H9 (cell line): ENCODE results near the gene SMARCA2. TPM values are rescaled to one million over a fixed set of nuclear protein-coding genes. Genes with fewer than 3 reads are reported as not detected.

ENCODE experiments used
- DNase-seq: peaks from one replicate; pipeline ENCODE4 v3.0.0-alpha.2; 2017
- H2AFZ ChIP-seq: one replicate; pipeline ENCODE4 v1.6.1; 2013; ENCODE audit warnings: mild to moderate bottlenecking, low read length, control low read depth, moderate library complexity
- H2AK5ac ChIP-seq: 2 replicates; pipeline ENCODE4 v1.6.1; 2013; ENCODE audit warnings: low read length, control low read depth, mixed read lengths; ENCODE audit not compliant: insufficient read length
- H2BK120ac ChIP-seq: one replicate; pipeline ENCODE4 v1.6.1; 2013; ENCODE audit warnings: low read depth, mild to moderate bottlenecking, low read length, control low read depth, inconsistent platforms; ENCODE audit not compliant: poor library complexity, severe bottlenecking
- H2BK12ac ChIP-seq: 2 replicates; pipeline ENCODE4 v1.6.1; 2013; ENCODE audit warnings: low read length, control low read depth, mixed read lengths, low read depth; ENCODE audit not compliant: insufficient read length
- H2BK15ac ChIP-seq: 2 replicates; pipeline ENCODE4 v1.6.1; 2013; ENCODE audit warnings: low read depth, low read length, control low read depth
- H2BK20ac ChIP-seq: one replicate; pipeline ENCODE4 v1.6.1; 2013; ENCODE audit warnings: low read depth, mild to moderate bottlenecking, low read length, control low read depth, inconsistent platforms; ENCODE audit not compliant: poor library complexity, severe bottlenecking
- H2BK5ac ChIP-seq: 2 replicates; pipeline ENCODE4 v1.6.1; 2013; ENCODE audit warnings: low read length, control low read depth, mixed read lengths; ENCODE audit not compliant: insufficient read length
- H3K14ac ChIP-seq: 2 replicates; pipeline ENCODE4 v1.6.1; 2013; ENCODE audit warnings: low read length, control low read depth; ENCODE audit not compliant: insufficient read depth
- H3K18ac ChIP-seq: 2 replicates; pipeline ENCODE4 v1.6.1; 2013; ENCODE audit warnings: low read depth, mild to moderate bottlenecking, mixed read lengths, low read length, control low read depth; ENCODE audit not compliant: insufficient read length
- H3K23ac ChIP-seq: 2 replicates; pipeline ENCODE4 v1.6.1; 2013; ENCODE audit warnings: low read length, control low read depth, mixed read lengths, low read depth; ENCODE audit not compliant: insufficient read length
- H3K23me2 ChIP-seq: 2 replicates; pipeline ENCODE4 v1.6.1; 2013; ENCODE audit warnings: low read depth, mild to moderate bottlenecking, mixed read lengths, low read length, control low read depth; ENCODE audit not compliant: insufficient read length, poor library complexity, severe bottlenecking
- H3K27ac ChIP-seq: 2 replicates; pipeline ENCODE4 v1.5.1; 2013; ENCODE audit warnings: low read length, control low read depth, mixed read lengths, low read depth; ENCODE audit not compliant: insufficient read length
- H3K27me3 ChIP-seq: 2 replicates; pipeline ENCODE4 v1.6.1; 2013; ENCODE audit warnings: low read length, control low read depth, inconsistent platforms; ENCODE audit not compliant: insufficient read depth
- H3K4ac ChIP-seq: 2 replicates; pipeline ENCODE4 v1.6.1; 2013; ENCODE audit warnings: low read depth, mild to moderate bottlenecking, control low read depth, inconsistent platforms, low read length, moderate library complexity
- H3K4me1 ChIP-seq: 2 replicates; pipeline ENCODE4 v1.6.1; 2013; ENCODE audit warnings: low read length, control low read depth, inconsistent platforms; ENCODE audit not compliant: insufficient read depth
- H3K4me2 ChIP-seq: 2 replicates; pipeline ENCODE4 v1.6.1; 2013; ENCODE audit warnings: low read length, control low read depth, mixed read lengths; ENCODE audit not compliant: insufficient read length, insufficient read depth
- H3K56ac ChIP-seq: 2 replicates; pipeline ENCODE4 v1.6.1; 2013; ENCODE audit warnings: low read depth, mild to moderate bottlenecking, mixed read lengths, low read length, control low read depth; ENCODE audit not compliant: insufficient read length
- H3K79me1 ChIP-seq: 2 replicates; pipeline ENCODE4 v1.6.1; 2013; ENCODE audit warnings: low read depth, mild to moderate bottlenecking, moderate library complexity, low read length, control low read depth, inconsistent platforms; ENCODE audit not compliant: insufficient read depth, poor library complexity, severe bottlenecking
- H3K79me2 ChIP-seq: 2 replicates; pipeline ENCODE4 v1.6.1; 2013; ENCODE audit warnings: low read length, control low read depth, inconsistent platforms; ENCODE audit not compliant: insufficient read depth
- H3K9ac ChIP-seq: 2 replicates; pipeline ENCODE4 v1.6.1; 2013; ENCODE audit warnings: low read length, control low read depth, mixed read lengths; ENCODE audit not compliant: insufficient read length; ENCODE audit errors: extremely low read depth
- H3K9me3 ChIP-seq: one replicate; pipeline ENCODE4 v1.6.1; 2013; ENCODE audit warnings: low read depth, low read length, inconsistent platforms; ENCODE audit not compliant: control insufficient read depth
- H3T11ph ChIP-seq: one replicate; pipeline ENCODE4 v1.6.1; 2013; ENCODE audit warnings: mild to moderate bottlenecking, low read length, control low read depth, inconsistent platforms
- H4K20me1 ChIP-seq: one replicate; pipeline ENCODE4 v1.6.1; 2013; ENCODE audit not compliant: control insufficient read depth, insufficient read length, insufficient read depth
- H4K5ac ChIP-seq: 2 replicates; pipeline ENCODE4 v1.6.1; 2013; ENCODE audit warnings: low read depth, mild to moderate bottlenecking, mixed read lengths, low read length, control low read depth; ENCODE audit not compliant: insufficient read length
- H4K8ac ChIP-seq: replicated peaks from 2 replicates; pipeline ENCODE4 v1.6.1; 2013; ENCODE audit warnings: low read length, control low read depth, mixed read lengths, low read depth; ENCODE audit not compliant: insufficient read length
- H4K91ac ChIP-seq: 2 replicates; pipeline ENCODE4 v1.6.1; 2013; ENCODE audit warnings: low read depth, mild to moderate bottlenecking, moderate library complexity, mixed read lengths, low read length, control low read depth; ENCODE audit not compliant: insufficient read length
- H3K27ac Mint-ChIP-seq, 3 experiments: 2 replicates in 2 of 3; 3 replicates in 1 of 3; pipeline ENCODE4 v1.8.0; 2020 to 2021; ENCODE audit warnings: mixed read lengths in 3 of 3, mild to moderate bottlenecking in 1 of 3, moderate library complexity in 1 of 3
- H3K27me3 Mint-ChIP-seq: 2 replicates; pipeline ENCODE4 v1.8.0; 2021; ENCODE audit warnings: low read depth, mild to moderate bottlenecking, moderate library complexity, mixed read lengths
- H3K36me3 Mint-ChIP-seq, 3 experiments: 2 replicates in 2 of 3; 3 replicates in 1 of 3; pipeline ENCODE4 v1.8.0; 2020 to 2021; ENCODE audit warnings: low read depth in 3 of 3, mixed read lengths in 3 of 3; ENCODE audit not compliant: insufficient read depth in 1 of 3
- H3K4me1 Mint-ChIP-seq, 2 experiments: 2 replicates each; pipeline ENCODE4 v1.8.0; 2020; ENCODE audit warnings: mixed read lengths in 2 of 2
- H3K4me3 Mint-ChIP-seq, 2 experiments: 2 replicates in 1 of 2; 3 replicates in 1 of 2; pipeline ENCODE4 v1.8.0; 2020 to 2021; ENCODE audit warnings: mild to moderate bottlenecking in 2 of 2, mixed read lengths in 2 of 2, moderate library complexity in 1 of 2
- H3K9me3 Mint-ChIP-seq, 2 experiments: 2 replicates in 1 of 2; 3 replicates in 1 of 2; pipeline ENCODE4 v1.8.0; 2020; ENCODE audit warnings: mild to moderate bottlenecking in 2 of 2, mixed read lengths in 2 of 2, moderate library complexity in 1 of 2
- WGBS: extraction: QIAGEN DNeasy Blood & Tissue Kit; methylation state at CpG from one replicate; pipeline ENCODE4 v1.1.7; 2013; ENCODE audit warnings: missing lambda C conversion rate, low lambda C conversion rate, mixed read lengths; ENCODE audit not compliant: insufficient read length; ENCODE audit errors: extremely low coverage; 5-methylcytosine and 5-hydroxymethylcytosine counted together
- total RNA-seq: library from RNA; stranded (reverse); gene quantifications from 2 replicates; pipeline ENCODE4 v1.2.1, GENCODE V29; 2021
- TF ChIP-seq, protein P1 (sequence below): fragments of 200-600 bp; sonication (generic); conservative IDR thresholded peaks from 3 replicates; pipeline ENCODE4 v1.8.0; 2021; ENCODE audit warnings: antibody characterized with exemption, mild to moderate bottlenecking

Gene SMARCA2
- total RNA-seq, 1 experiment from 2014 or later, result 15.3 TPM

DNA sequence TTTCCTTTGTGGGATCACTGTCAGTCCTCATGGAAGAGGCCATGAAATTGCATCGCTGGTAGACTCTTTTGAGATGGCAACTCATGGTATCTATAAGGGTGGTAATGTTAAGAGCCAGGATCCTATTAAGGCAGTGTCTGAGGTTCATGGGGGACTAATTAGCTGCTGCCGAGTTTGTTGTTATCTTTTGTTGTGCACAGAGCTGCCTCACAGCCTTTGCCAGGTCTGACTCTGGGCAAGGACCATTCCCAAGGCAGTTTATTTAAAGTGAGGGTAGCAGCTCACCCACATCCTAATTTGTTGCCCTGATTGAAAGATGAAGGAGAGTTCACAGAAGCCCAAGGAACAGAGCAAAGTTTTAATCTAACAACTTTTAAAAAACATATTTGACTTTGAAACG is 7.9 kb downstream of the SMARCA2 start:
- Histone ChIP-seq H3K23ac (no peak overlapping the region), H2BK120ac (no peak overlapping the region), H2BK20ac (no peak overlapping the region), H3K79me2 (no peaks in the 10 kb centered on the region), H3K14ac (no peak overlapping the region), H3T11ph (no peak overlapping the region), H3K9me3 (no peaks in the 10 kb centered on the region), H2BK5ac (no peak overlapping the region), H4K8ac (no peak overlapping the region), H3K23me2 (peaks cover 4% of the 10 kb centered on the region), H2BK15ac (no peak overlapping the region), H2AK5ac (no peak overlapping the region), H3K27ac (no peak overlapping the region), H4K20me1 (no peaks in the 10 kb centered on the region), H3K9ac (no peak overlapping the region), H3K79me1 (no peaks in the 10 kb centered on the region), H2AFZ (no peak overlapping the region), H4K91ac (no peak overlapping the region), H2BK12ac (no peak overlapping the region), H3K4ac (no peak overlapping the region), H3K4me1 (peaks cover 12% of the 10 kb centered on the region; the same call in 1 of the 2 replicates), H3K4me2 (no peak overlapping the region), H3K18ac (no peak overlapping the region), H3K27me3 (peaks cover 4% of the 10 kb centered on the region; the same call in 1 of the 2 replicates), H3K56ac (no peak overlapping the region), H4K5ac (no peak overlapping the region)
- TF ChIP-seq, protein P1, sequence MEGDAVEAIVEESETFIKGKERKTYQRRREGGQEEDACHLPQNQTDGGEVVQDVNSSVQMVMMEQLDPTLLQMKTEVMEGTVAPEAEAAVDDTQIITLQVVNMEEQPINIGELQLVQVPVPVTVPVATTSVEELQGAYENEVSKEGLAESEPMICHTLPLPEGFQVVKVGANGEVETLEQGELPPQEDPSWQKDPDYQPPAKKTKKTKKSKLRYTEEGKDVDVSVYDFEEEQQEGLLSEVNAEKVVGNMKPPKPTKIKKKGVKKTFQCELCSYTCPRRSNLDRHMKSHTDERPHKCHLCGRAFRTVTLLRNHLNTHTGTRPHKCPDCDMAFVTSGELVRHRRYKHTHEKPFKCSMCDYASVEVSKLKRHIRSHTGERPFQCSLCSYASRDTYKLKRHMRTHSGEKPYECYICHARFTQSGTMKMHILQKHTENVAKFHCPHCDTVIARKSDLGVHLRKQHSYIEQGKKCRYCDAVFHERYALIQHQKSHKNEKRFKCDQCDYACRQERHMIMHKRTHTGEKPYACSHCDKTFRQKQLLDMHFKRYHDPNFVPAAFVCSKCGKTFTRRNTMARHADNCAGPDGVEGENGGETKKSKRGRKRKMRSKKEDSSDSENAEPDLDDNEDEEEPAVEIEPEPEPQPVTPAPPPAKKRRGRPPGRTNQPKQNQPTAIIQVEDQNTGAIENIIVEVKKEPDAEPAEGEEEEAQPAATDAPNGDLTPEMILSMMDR, result no peak
- Mint-ChIP-seq H3K36me3 (no peaks in the 10 kb centered on the region), H3K9me3 (no peaks in the 10 kb centered on the region; a peak in 1 of 5 replicates), H3K27me3 (peaks cover 70% of the 10 kb centered on the region), H3K27ac (no peak overlapping the region), H3K4me1 (peaks cover 56 to 57% of the 10 kb centered on the region in 2 experiments), H3K4me3 (no peak overlapping the region; a peak in 1 of 5 replicates)
- no peak for DNase-seq
- no CpG with 5 or more reads among the region's 3 CpGs for whole genome bisulfite sequencing
